Activated CD4-positive, alpha-beta T cell treated with anti-CD3 and anti-CD28 coated beads, Interleukin-2, amount 10 ng/mL, durations not matched to agents 24 days and 14 days (primary cell): Measurements from ENCODE around the gene OR1K1. TPM values are rescaled to one million over a fixed set of nuclear protein-coding genes. Genes with fewer than 3 reads are reported as not detected.
"Not testable (repeated sequence)": the region's sequence is repeated elsewhere in the genome, so short reads cannot be mapped to it uniquely, and the experiment has no call there.

Experiments used
- DNase-seq: peaks from one replicate; pipeline ENCODE4 v3.0.0; 2022
- H3K27ac Mint-ChIP-seq: one replicate; pipeline ENCODE4 v1.8.0; 2022; ENCODE audit warnings: mild to moderate bottlenecking, mixed read lengths
- H3K27me3 Mint-ChIP-seq: one replicate; pipeline ENCODE4 v1.8.0; 2022; ENCODE audit warnings: mixed read lengths
- H3K36me3 Mint-ChIP-seq: one replicate; pipeline ENCODE4 v1.8.0; 2022; ENCODE audit warnings: low read depth, mild to moderate bottlenecking, mixed read lengths
- H3K4me1 Mint-ChIP-seq: one replicate; pipeline ENCODE4 v1.8.0; 2021; ENCODE audit warnings: mixed read lengths
- H3K4me3 Mint-ChIP-seq: one replicate; pipeline ENCODE4 v1.8.0; 2022; ENCODE audit warnings: mild to moderate bottlenecking, moderate library complexity, mixed read lengths
- H3K9me3 Mint-ChIP-seq: one replicate; pipeline ENCODE4 v1.8.0; 2021; ENCODE audit warnings: mixed read lengths
- intact Hi-C: fragments of 100-400 bp; cut with micrococcal nuclease; formaldehyde crosslinking; loops from one replicate; pipeline ENCODE4 v1.15.1; 2023
- total RNA-seq: library from RNA; stranded (reverse); gene quantifications from 2 replicates; pipeline ENCODE4 v1.2.3, GENCODE V29; 2022

The OR1K1 gene
- total RNA-seq, 1 donor from 2014 or later, result not detected

DNA sequence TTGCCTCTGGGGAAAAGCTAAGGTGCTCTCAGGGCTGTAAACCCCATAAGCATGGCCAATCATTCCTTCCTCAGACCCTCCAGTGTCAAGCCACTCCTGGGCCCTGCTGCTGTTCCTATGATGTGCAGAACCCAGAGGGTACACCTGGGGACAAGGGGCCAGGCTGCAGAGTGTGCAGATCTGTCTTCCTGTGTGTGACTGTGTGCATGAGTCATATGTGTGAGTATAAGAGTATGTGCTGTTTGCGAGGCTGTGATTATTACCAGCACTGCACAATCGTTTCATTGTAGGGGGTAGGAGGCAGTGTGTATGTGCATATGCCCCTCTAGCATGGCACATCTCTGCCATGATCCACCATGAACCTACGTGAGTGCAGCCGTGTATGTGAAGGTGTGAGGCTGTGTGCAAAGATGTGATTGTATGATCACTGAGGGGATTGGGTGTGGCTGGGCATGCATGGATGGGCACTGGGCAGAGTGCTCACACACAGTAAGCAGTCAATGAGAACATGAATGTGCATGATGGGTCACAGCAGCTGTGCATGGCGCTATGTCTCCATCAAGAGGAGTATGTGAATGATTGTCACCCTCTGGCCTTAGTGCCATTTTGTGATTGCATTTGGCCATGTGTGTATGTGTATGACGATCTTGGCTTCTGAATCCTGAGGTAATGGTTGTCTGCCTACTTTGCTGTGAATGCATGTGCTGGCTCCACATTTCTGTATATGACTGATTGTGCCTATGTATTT lies 2.4 kb upstream of the OR1K1 start:
- Mint-ChIP-seq H3K9me3 (peaks cover 7% of the 10 kb centered on the region), H3K27ac (no peak overlapping the region), H3K4me1 (no peaks in the 10 kb centered on the region), H3K4me3 (no peak overlapping the region), H3K36me3 (no peaks in the 10 kb centered on the region), H3K27me3 (no peaks in the 10 kb centered on the region)
- intact Hi-C loops, result no loop called here
- no peak for DNase-seq

DNA sequence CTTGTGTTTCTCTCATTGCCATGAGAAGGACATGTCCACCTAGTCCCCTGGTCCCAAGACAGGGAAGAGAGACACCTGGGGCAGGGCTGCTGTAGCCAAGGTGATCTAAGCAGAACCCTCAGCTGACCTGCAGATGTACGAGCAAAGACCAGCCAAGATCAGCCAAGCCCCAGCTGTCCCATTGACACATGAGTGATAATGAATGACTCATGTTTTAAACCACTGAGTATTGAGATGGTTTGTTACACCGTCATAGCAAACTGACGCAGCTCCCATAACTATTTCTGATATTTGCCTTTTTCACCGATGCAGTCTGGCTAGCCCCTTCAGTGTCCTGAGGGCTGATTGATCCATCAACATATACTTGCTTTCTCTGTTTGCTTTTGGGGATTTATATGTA lies 6.7 kb downstream of the OR1K1 start:
- no peak overlapping the region for H3K4me3 Mint-ChIP-seq
- peaks cover 2% of the 10 kb centered on the region for H3K36me3 Mint-ChIP-seq
- intact Hi-C loops, result loop anchor here (1.0 to 5.0 kb wide), 6 partner anchors 40 to 1349 kb away; no protein-coding TSS in a partner anchor
- H3K27ac Mint-ChIP-seq, result peak overlapping the region; percentile 49
- peaks cover 8% of the 10 kb centered on the region for H3K9me3 Mint-ChIP-seq
- H3K4me1 Mint-ChIP-seq, result peaks cover 22% of the 10 kb centered on the region
- H3K27me3 Mint-ChIP-seq, result peaks cover 3% of the 10 kb centered on the region
- DNase-seq, result no peak

DNA sequence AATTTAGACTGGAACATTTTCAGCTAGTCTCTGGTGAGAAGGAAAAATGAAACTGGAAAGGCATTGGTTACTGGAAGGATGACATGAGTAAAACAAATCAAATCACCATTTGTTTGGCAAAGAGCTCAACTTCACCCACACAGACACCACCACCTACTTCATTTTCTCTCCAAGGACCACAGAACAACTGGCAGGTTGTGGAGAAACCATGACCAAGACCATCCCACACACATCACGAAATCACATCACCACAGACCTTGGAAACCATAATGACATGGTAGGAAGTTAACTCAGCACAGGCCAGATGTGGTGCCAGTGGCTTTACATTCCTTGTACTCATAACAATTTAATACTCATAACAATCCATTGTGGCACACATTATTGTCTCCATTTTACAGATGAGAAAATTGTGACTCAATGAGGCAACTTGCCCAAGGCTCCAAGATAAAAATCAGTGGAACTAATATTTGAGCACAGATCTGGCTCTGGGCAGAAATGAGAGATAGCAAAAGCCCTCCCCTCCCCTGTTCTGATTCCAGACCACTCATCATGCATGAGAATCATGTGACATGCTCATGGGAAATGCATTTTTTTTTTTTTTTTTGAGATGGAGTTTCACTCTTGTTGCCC lies 7.5 kb downstream of the OR1K1 start:
- Mint-ChIP-seq H3K4me3 (no peak overlapping the region), H3K36me3 (peaks cover 2% of the 10 kb centered on the region), H3K27me3 (peaks cover 3% of the 10 kb centered on the region), H3K9me3 (peaks cover 8% of the 10 kb centered on the region), H3K27ac (peak overlapping the region; percentile 49), H3K4me1 (peaks cover 22% of the 10 kb centered on the region)
- intact Hi-C loops, result loop anchor here (1.0 to 5.0 kb wide), 6 partner anchors 39 to 1350 kb away; no protein-coding TSS in a partner anchor
- peak; percentile 73 for DNase-seq

DNA sequence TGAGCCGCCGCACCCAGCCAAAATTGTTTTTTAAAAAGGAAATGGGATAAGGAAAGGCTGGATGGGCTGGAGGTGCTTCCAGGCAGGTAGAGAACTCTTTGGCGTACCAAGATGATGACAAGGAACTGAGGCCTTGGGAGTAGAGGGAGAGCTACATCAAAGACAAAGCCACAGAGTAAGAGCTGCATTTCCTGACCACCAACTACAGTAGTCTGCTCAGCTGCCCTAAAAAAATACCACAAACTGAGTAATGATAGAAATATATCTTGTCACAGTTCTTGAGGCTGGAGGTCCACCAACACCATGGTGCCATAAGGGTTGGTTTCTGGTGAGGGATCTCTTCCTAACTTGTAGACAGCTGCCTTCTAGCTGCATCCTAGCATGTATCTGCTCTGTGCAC lies 8.2 kb downstream of the OR1K1 start:
- DNase-seq, result peak; percentile 64
- peak overlapping the region; percentile 12 for H3K27ac Mint-ChIP-seq
- peaks cover 8% of the 10 kb centered on the region for H3K9me3 Mint-ChIP-seq
- peaks cover 22% of the 10 kb centered on the region for H3K4me1 Mint-ChIP-seq
- H3K36me3 Mint-ChIP-seq, result peaks cover 2% of the 10 kb centered on the region
- intact Hi-C loops, result loop anchor here (5.0 kb wide), 1 partner anchor 1351 kb away; no protein-coding TSS in a partner anchor
- H3K27me3 Mint-ChIP-seq, result peaks cover 3% of the 10 kb centered on the region
- no peak overlapping the region for H3K4me3 Mint-ChIP-seq

DNA sequence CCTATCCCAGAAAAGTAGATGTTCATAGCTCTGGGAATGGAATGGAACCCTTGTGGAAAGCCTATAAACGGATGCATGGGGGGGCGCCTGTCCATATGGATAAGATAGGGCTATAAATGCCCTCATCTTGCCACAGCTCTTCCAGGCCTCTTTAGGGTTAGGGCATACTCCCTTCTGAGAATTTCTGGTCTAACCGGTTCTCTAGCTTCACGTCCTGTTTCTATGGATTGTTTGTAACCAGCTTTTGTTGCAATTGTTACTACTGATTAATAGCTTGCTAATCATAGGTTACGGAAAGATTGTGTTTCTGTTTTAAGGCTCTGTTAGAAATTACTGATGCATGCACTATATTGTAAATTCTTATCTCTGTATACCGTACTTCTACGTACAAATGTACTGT lies 9.3 kb downstream of the OR1K1 start:
- H3K4me1 Mint-ChIP-seq, result peaks cover 22% of the 10 kb centered on the region
- DNase-seq, H3K27ac Mint-ChIP-seq, H3K9me3 Mint-ChIP-seq, H3K27me3 Mint-ChIP-seq, H3K4me3 Mint-ChIP-seq, H3K36me3 Mint-ChIP-seq: not testable (repeated sequence)
- intact Hi-C loops, result loop anchor here (5.0 kb wide), 1 partner anchor 1352 kb away; no protein-coding TSS in a partner anchor

DNA sequence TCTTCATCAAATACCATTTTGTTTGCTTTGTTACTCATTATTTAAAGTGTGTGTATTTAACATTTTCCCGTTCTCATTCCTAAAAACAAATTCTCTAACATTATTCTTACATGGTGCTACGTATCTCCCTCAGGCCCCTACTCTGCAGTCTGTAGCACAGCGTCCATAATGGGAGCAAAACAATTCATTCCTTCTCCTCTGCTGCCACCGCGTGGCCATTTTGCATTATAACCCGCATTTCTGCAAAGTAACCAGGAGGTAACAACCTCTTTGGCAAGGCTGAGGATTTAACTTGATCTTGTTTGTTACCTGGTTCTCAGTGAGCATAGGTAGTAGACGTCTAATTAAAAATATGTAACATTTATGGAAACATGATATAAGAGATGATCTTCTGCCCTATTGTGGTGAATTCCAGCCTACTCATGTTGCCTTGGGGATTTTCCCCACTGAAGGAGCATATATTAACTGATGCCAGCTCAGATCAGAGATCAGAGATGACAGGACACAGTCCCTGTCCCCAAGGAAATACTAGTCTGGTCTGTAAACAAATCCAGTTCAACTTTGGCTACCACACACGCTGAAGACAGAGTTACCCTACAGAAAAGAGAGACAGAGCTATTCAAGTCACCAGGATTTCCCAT lies 10.5 kb downstream of the OR1K1 start:
- H3K27me3 Mint-ChIP-seq, result no peaks in the 10 kb centered on the region
- DNase-seq, result peak; percentile 91
- peaks cover 23% of the 10 kb centered on the region for H3K4me1 Mint-ChIP-seq
- H3K27ac Mint-ChIP-seq, result no peak overlapping the region
- H3K36me3 Mint-ChIP-seq, result peaks cover 8% of the 10 kb centered on the region
- H3K9me3 Mint-ChIP-seq, result peaks cover 8% of the 10 kb centered on the region
- H3K4me3 Mint-ChIP-seq, result no peak overlapping the region
- intact Hi-C loops, result loop anchor here (1.0 to 10.0 kb wide), 5 partner anchors 316 to 712 kb away; no protein-coding TSS in a partner anchor

DNA sequence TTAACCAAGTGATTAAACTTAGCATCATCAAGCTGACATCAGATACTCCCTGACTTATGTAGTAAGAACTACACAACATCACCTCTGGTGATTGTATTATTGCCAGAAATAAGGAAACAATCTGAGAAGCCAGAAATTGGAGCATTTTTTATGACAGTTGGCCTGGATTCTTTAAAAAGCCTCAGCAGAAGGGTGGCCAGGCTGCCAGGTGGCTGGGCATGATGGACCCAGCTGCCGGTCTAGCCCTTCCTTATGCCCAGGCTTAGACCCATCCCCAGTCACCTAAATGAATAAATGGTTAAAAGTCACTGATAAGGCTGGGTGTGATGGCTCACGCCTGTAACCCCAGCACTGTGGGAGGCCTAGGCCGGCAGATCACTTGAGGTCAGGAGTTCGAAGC lies 12.8 kb downstream of the OR1K1 start:
- Mint-ChIP-seq H3K4me3 (no peak overlapping the region), H3K9me3 (no peaks in the 10 kb centered on the region), H3K27me3 (no peaks in the 10 kb centered on the region), H3K36me3 (peaks cover 9% of the 10 kb centered on the region), H3K4me1 (peaks cover 24% of the 10 kb centered on the region), H3K27ac (no peak overlapping the region)
- DNase-seq, result no peak
- intact Hi-C loops, result loop anchor here (5.0 to 10.0 kb wide), 2 partner anchors 318 to 460 kb away; no protein-coding TSS in a partner anchor

GRCh38 chr9:122814545-122814944 lies 14.6 kb downstream of the OR1K1 start:
- Mint-ChIP-seq H3K9me3 (no peaks in the 10 kb centered on the region), H3K36me3 (peaks cover 15% of the 10 kb centered on the region), H3K27me3 (no peaks in the 10 kb centered on the region), H3K27ac (no peak overlapping the region), H3K4me1 (peaks cover 15% of the 10 kb centered on the region), H3K4me3 (no peak overlapping the region)
- intact Hi-C loops, result loop anchor here (5.0 to 10.0 kb wide), 2 partner anchors 320 to 462 kb away; no protein-coding TSS in a partner anchor
- no peak for DNase-seq

DNA sequence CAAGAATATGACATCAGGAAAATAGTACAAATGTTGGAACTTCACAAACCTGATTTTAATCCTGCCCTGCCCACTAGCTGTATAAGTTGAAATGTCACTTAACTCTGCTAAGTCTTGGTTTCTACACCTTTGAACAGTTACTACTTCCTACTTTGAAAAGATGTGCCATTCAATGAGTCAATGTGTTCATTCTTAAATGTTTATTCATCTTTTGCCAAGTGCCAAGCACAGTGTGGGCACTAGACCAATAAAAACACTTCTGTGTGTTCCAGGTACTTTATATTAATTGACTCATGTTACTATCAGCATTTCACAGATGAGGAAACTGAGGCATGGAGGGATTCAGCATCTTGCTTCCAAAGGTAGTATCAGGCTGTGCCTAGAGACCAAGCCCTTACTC lies 15.6 kb downstream of the OR1K1 start:
- intact Hi-C loops, result loop anchor here (10.0 kb wide), 1 partner anchor 321 kb away; no protein-coding TSS in a partner anchor
- no peak for DNase-seq
- Mint-ChIP-seq H3K27ac (no peak overlapping the region), H3K9me3 (no peaks in the 10 kb centered on the region), H3K4me3 (no peak overlapping the region), H3K36me3 (peaks cover 23% of the 10 kb centered on the region), H3K4me1 (peaks cover 23% of the 10 kb centered on the region), H3K27me3 (no peaks in the 10 kb centered on the region)

GRCh38 chr9:122816163-122816867 lies 16.4 kb downstream of the OR1K1 start:
- H3K4me3 Mint-ChIP-seq, result peak overlapping the region; percentile 75

DNA sequence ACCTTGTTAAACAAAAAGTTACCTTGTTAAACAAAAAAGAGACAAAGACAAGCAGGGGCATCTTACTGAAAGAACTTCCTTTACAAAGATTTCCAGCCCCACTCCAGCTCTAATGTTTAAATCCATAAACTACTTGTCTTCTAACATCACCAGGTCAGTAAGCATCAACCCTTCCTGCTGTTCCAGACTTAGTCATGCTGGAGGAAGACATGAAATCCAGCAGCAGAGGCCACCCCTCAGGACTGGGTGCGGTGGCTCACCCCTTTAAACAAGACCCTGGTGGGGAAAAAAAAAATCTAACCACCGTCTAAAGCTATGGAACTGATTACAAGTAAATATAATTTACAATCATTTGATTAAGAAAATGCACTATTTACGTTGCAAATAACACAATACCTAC lies 19.4 kb downstream of the OR1K1 start:
- intact Hi-C loops, result loop anchor here (10.0 kb wide), 1 partner anchor 325 kb away; no protein-coding TSS in a partner anchor
- Mint-ChIP-seq H3K36me3 (peaks cover 40% of the 10 kb centered on the region), H3K4me1 (peaks cover 27% of the 10 kb centered on the region)

More at GRCh38 chr9:122816163-122816867, 16.4 kb downstream of the OR1K1 start:
- intact Hi-C loops, result loop anchor here (10.0 kb wide), 1 partner anchor 322 kb away; no protein-coding TSS in a partner anchor
- Mint-ChIP-seq H3K9me3 (no peaks in the 10 kb centered on the region), H3K36me3 (peaks cover 26% of the 10 kb centered on the region), H3K27ac (peak overlapping the region; percentile 81), H3K27me3 (no peaks in the 10 kb centered on the region), H3K4me1 (peaks cover 25% of the 10 kb centered on the region)
- DNase-seq, result peak; percentile 83

GRCh38 chr9:122819791-122820489 lies 20.0 kb downstream of the OR1K1 start:
- H3K27ac Mint-ChIP-seq, result no peak overlapping the region
- no peak overlapping the region for H3K4me3 Mint-ChIP-seq
- no peak for DNase-seq
- H3K9me3 Mint-ChIP-seq, result no peaks in the 10 kb centered on the region
- H3K36me3 Mint-ChIP-seq, result peaks cover 41% of the 10 kb centered on the region
- intact Hi-C loops, result loop anchor here (10.0 kb wide), 1 partner anchor 325 kb away; no protein-coding TSS in a partner anchor
- peaks cover 31% of the 10 kb centered on the region for H3K4me1 Mint-ChIP-seq
- H3K27me3 Mint-ChIP-seq, result no peaks in the 10 kb centered on the region

More for the DNA sequence above, 19.4 kb downstream of the OR1K1 start:
- Mint-ChIP-seq H3K9me3 (no peaks in the 10 kb centered on the region), H3K27ac (no peak overlapping the region), H3K27me3 (no peaks in the 10 kb centered on the region), H3K4me3 (no peak overlapping the region)
- DNase-seq, result no peak

- no peak for DNase-seq
- H3K27ac Mint-ChIP-seq, result no peak overlapping the region
- no peaks in the 10 kb centered on the region for H3K27me3 Mint-ChIP-seq
- H3K36me3 Mint-ChIP-seq, result peaks cover 41% of the 10 kb centered on the region
- peaks cover 30% of the 10 kb centered on the region for H3K4me1 Mint-ChIP-seq
- intact Hi-C loops, result no loop called here
- no peak overlapping the region for H3K4me3 Mint-ChIP-seq
- no peaks in the 10 kb centered on the region for H3K9me3 Mint-ChIP-seq
These were observed 20.5 kb downstream of the OR1K1 start for GRCh38 chr9:122820490-122820845.
